Nephron progenitor cell (in vitro differentiated cells): Measurements from ENCODE around the gene MAL.

Source experiments
- DNase-seq: peaks from one replicate; pipeline ENCODE4 v3.0.0; 2021
- H3K27ac Mint-ChIP-seq: 2 replicates; pipeline ENCODE4 v1.8.0; 2021; ENCODE audit warnings: mild to moderate bottlenecking, moderate library complexity, mixed read lengths
- H3K27me3 Mint-ChIP-seq: 2 replicates; pipeline ENCODE4 v1.8.0; 2021; ENCODE audit warnings: mild to moderate bottlenecking, low read depth, mixed read lengths; ENCODE audit not compliant: poor library complexity
- H3K36me3 Mint-ChIP-seq: 2 replicates; pipeline ENCODE4 v1.8.0; 2021; ENCODE audit warnings: low read depth, mixed read lengths
- H3K4me1 Mint-ChIP-seq: 2 replicates; pipeline ENCODE4 v1.8.0; 2021; ENCODE audit warnings: mixed read lengths
- H3K4me3 Mint-ChIP-seq: 2 replicates; pipeline ENCODE4 v1.8.0; 2021; ENCODE audit warnings: mild to moderate bottlenecking, moderate library complexity, mixed read lengths
- H3K9me3 Mint-ChIP-seq: 2 replicates; pipeline ENCODE4 v1.8.0; 2021; ENCODE audit warnings: mild to moderate bottlenecking, moderate library complexity, mixed read lengths
- CTCF ChIP-seq: fragments of 200-600 bp; sonication (generic); IDR thresholded peaks from 2 replicates; pipeline ENCODE4 v1.5.0; 2021; ENCODE audit warnings: antibody characterized with exemption

MAL gene

DNA sequence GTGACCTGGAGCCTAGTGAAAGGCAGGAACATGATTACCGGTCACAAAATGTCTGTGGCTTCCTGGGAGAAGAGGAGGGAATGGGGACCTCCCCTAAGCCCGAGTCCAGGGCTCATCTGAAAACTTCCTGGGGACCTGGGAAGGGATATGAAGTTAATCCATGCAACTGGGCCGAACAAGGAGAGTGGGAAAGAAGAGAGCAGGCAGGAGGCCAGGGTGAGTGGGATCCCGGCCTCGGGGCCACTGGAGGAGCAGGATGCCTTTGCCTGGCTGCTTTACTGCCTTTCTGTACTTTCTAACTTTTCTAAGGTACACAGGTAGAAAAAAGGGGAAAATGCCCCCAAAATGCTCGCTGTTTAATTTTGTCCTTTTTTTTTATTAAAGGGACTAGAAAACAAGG is 43.4 kb upstream of the MAL start:
- H3K27ac Mint-ChIP-seq, result peak overlapping the region; percentile 33
- no peak overlapping the region for H3K4me3 Mint-ChIP-seq
- no peak for TF ChIP-seq CTCF

DNA sequence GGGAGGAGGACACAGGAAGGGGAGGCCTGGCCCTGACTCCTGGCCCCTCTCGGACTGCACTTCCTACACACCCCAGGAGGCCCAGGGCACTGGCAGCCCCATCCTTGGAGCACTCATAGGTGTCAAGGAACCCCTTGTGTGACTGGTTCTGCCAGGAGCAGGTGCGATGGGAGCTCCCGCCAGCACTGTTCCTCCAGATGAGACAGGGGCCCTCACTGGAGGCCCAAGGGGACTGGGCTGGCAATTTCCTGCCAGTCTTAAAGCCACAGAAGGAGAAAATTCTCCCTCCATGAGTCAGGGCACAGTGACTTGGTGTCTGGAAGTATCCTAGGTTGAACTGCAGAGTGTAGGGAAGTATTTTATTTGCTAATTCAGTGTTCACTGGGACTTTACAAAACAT is 42.8 kb upstream of the MAL start:
- Mint-ChIP-seq H3K4me3 (no peak overlapping the region), H3K9me3 (peaks cover 29% of the 10 kb centered on the region), H3K4me1 (peaks cover 8% of the 10 kb centered on the region), H3K27me3 (peaks cover 6% of the 10 kb centered on the region), H3K27ac (no peak overlapping the region), H3K36me3 (no peaks in the 10 kb centered on the region)
- DNase-seq, result no peak
- no peak for TF ChIP-seq CTCF

More for the DNA sequence above, 43.4 kb upstream of the MAL start:
- H3K36me3 Mint-ChIP-seq, result no peaks in the 10 kb centered on the region
- H3K9me3 Mint-ChIP-seq, result peaks cover 29% of the 10 kb centered on the region
- H3K4me1 Mint-ChIP-seq, result peaks cover 12% of the 10 kb centered on the region
- no peak for DNase-seq
- peaks cover 11% of the 10 kb centered on the region for H3K27me3 Mint-ChIP-seq

GRCh38 chr2:94984964-94985575 is 40.4 kb upstream of the MAL start:
- no peaks in the 10 kb centered on the region for H3K36me3 Mint-ChIP-seq
- TF ChIP-seq CTCF, result no peak
- H3K4me3 Mint-ChIP-seq, result no peak overlapping the region
- no peak overlapping the region for H3K27ac Mint-ChIP-seq
- H3K4me1 Mint-ChIP-seq, result peaks cover 13% of the 10 kb centered on the region
- peaks cover 22% of the 10 kb centered on the region for H3K9me3 Mint-ChIP-seq
- peaks cover 5% of the 10 kb centered on the region for H3K27me3 Mint-ChIP-seq
- no peak for DNase-seq

DNA sequence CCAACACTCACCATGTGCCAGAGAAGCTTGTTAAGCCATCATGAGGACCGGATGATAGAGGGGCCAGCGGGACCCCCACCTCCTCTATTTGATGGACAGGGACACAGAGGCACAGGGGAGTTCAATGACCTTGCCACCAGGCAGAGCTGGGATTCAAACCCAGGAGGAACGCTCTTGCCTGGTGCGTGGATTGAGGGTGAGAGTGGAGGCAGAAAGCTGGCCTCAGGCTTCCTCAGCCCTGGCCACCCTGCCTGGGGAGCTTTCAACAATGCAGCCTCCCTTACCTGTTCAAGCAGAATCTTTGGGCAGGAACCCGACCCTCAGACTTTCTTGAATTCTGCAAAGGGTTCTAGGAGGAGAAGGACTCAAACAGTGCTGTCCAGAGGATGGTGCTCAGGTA is 39.9 kb upstream of the MAL start:
- H3K27ac Mint-ChIP-seq, result no peak overlapping the region
- peaks cover 22% of the 10 kb centered on the region for H3K9me3 Mint-ChIP-seq
- no peak for DNase-seq
- no peaks in the 10 kb centered on the region for H3K36me3 Mint-ChIP-seq
- TF ChIP-seq CTCF, result no peak
- H3K4me3 Mint-ChIP-seq, result no peak overlapping the region
- H3K4me1 Mint-ChIP-seq, result peaks cover 13% of the 10 kb centered on the region
- H3K27me3 Mint-ChIP-seq, result peaks cover 5% of the 10 kb centered on the region

GRCh38 chr2:94986392-94986963 is 39.0 kb upstream of the MAL start:
- peak; percentile 67 for TF ChIP-seq CTCF
- H3K9me3 Mint-ChIP-seq, result peaks cover 19% of the 10 kb centered on the region
- peak; percentile 72 for DNase-seq
- no peak overlapping the region for H3K4me3 Mint-ChIP-seq
- no peaks in the 10 kb centered on the region for H3K36me3 Mint-ChIP-seq
- H3K27me3 Mint-ChIP-seq, result peaks cover 5% of the 10 kb centered on the region
- H3K27ac Mint-ChIP-seq, result no peak overlapping the region
- peaks cover 13% of the 10 kb centered on the region for H3K4me1 Mint-ChIP-seq
